Neural crest cell (in vitro differentiated cells): Measurements from ENCODE around the gene TBCD. TPM values are rescaled to one million over a fixed set of nuclear protein-coding genes. Genes with fewer than 3 reads are reported as not detected.
A peak's percentile ranks its signal among the peaks of the same experiment; 100 is the strongest.
"Not testable (repeated sequence)": the region's sequence is repeated elsewhere in the genome, so short reads cannot be mapped to it uniquely, and the experiment has no call there.

ENCODE experiments used
- DNase-seq: peaks from one replicate; pipeline ENCODE4 v3.0.0; 2021; ENCODE audit warnings: low read depth, mixed read lengths, low spot score
- H3K27ac Mint-ChIP-seq: one replicate; pipeline ENCODE4 v1.8.0; 2021; ENCODE audit warnings: mild to moderate bottlenecking, mixed read lengths; ENCODE audit not compliant: unreplicated experiment
- H3K27me3 Mint-ChIP-seq: 2 replicates; pipeline ENCODE4 v1.8.0; 2021; ENCODE audit warnings: low read depth, mild to moderate bottlenecking, mixed read lengths
- H3K36me3 Mint-ChIP-seq: 2 replicates; pipeline ENCODE4 v1.8.0; 2021; ENCODE audit warnings: low read depth, mild to moderate bottlenecking, mixed read lengths
- H3K4me1 Mint-ChIP-seq: 2 replicates; pipeline ENCODE4 v1.8.0; 2021; ENCODE audit warnings: mixed read lengths
- H3K4me3 Mint-ChIP-seq: one replicate; pipeline ENCODE4 v1.8.0; 2021; ENCODE audit warnings: mild to moderate bottlenecking, mixed read lengths
- H3K9me3 Mint-ChIP-seq: 2 replicates; pipeline ENCODE4 v1.8.0; 2021; ENCODE audit warnings: mixed read lengths
- total RNA-seq: library from RNA; stranded (reverse); gene quantifications from 2 replicates; pipeline ENCODE4 v1.2.1, GENCODE V29; 2021
- TF ChIP-seq, protein P1 (sequence below): fragments of 200-600 bp; sonication (generic); conservative IDR thresholded peaks from 2 replicates; pipeline ENCODE4 v1.5.0; 2021; ENCODE audit warnings: antibody characterized with exemption, mild to moderate bottlenecking

The TBCD gene
- total RNA-seq, 1 donor from 2014 or later, result 166 TPM

DNA sequence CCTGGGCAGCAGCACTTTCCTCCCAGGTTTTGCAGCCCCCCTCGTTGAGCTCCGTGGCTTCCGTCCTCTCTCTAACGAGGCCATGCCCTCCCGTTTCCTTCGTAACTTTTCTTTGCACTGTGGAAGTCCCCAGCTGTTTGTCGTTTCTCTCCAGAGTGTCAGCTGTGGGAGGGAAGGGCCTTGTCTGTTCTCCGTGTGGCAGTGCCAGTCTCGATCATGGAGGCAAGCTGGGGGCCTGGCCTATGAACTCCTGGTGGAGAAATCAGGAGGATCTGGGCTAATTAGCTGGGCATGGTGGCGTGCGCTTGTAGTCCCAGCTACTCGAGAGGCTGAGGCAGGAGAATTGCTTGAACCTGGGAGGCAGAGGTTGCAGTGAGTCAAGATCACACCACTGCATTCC is 28.3 kb downstream of the TBCD start:
- Mint-ChIP-seq H3K27me3 (no peaks in the 10 kb centered on the region), H3K4me3 (no peak overlapping the region), H3K9me3 (no peaks in the 10 kb centered on the region), H3K4me1 (peaks cover 12% of the 10 kb centered on the region), H3K36me3 (peaks cover 6% of the 10 kb centered on the region), H3K27ac (no peak overlapping the region)
- no peak for DNase-seq
- TF ChIP-seq, protein P1, sequence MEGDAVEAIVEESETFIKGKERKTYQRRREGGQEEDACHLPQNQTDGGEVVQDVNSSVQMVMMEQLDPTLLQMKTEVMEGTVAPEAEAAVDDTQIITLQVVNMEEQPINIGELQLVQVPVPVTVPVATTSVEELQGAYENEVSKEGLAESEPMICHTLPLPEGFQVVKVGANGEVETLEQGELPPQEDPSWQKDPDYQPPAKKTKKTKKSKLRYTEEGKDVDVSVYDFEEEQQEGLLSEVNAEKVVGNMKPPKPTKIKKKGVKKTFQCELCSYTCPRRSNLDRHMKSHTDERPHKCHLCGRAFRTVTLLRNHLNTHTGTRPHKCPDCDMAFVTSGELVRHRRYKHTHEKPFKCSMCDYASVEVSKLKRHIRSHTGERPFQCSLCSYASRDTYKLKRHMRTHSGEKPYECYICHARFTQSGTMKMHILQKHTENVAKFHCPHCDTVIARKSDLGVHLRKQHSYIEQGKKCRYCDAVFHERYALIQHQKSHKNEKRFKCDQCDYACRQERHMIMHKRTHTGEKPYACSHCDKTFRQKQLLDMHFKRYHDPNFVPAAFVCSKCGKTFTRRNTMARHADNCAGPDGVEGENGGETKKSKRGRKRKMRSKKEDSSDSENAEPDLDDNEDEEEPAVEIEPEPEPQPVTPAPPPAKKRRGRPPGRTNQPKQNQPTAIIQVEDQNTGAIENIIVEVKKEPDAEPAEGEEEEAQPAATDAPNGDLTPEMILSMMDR, result no peak

DNA sequence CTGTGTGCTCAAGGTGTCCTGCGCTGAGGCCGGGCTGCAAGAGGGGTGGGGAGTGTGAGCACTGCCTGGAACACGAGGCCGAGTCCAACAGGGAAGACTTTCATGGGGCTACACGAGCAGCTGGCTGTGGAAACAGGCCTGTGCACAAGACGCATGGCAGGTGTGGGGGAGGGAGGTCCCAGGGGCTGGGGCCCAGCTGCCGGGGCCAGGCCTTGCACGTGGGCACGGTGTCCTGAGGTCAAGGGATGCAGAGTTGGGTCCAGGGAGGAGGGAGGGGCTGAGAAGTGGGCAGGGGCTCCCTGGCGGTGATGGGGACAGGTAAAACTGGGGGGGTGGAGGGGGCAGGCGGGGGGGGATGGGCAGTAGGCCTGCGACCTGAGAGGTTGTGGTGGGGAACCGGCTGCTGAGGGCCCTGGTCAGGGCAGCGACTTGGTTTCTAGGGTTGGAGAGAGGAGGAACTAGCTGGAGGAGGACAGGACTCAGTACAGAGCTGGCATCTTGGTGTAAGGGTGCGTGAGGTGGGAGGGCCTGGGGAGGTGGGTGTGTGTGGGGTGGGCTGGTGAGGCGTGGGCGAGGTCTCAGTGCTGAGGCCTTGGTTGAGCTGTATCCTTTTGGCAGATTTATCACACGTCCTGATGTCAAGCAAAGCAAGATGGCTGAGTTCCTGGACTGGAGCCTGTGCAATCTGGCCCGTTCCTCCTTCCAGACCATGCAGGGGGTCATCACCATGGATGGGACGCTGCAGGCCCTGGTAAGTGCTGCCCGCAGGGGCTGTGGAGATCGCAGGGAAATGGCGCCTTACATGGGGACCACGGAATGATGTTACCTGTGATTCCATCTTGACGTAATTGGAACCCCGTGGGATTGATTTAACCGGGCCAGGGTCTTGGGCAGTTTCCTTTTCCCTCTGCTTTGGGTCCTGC is 29.4 kb downstream of the TBCD start:
- Mint-ChIP-seq H3K9me3 (no peaks in the 10 kb centered on the region), H3K4me3 (no peak overlapping the region), H3K36me3 (peaks cover 6% of the 10 kb centered on the region), H3K27me3 (no peaks in the 10 kb centered on the region), H3K4me1 (peaks cover 12% of the 10 kb centered on the region), H3K27ac (no peak overlapping the region)
- TF ChIP-seq, protein P1, result no peak
- DNase-seq, result no peak

DNA sequence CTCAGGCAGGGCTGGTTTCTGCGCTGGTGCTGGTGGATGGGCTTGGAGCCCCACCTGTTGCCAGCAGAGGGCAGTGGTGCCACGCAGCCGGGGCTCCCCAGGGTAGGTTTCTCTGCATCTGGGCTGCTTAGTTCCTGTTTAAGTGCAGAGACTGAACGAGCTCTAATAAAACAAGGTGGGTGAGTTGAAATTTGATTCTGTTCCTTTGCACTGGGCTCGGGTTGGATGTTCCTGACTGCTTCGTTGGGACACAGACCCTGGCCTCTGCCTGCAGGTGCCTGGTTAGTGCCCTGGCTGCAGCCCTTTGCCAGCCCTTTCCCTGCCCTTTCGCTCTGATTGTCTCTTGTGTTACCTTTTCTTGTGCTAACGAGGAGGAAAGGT is 30.0 kb downstream of the TBCD start:
- H3K36me3 Mint-ChIP-seq, result peaks cover 6% of the 10 kb centered on the region
- peaks cover 12% of the 10 kb centered on the region for H3K4me1 Mint-ChIP-seq
- no peaks in the 10 kb centered on the region for H3K9me3 Mint-ChIP-seq
- H3K27ac Mint-ChIP-seq, result no peak overlapping the region
- TF ChIP-seq, protein P1, result peak; percentile 97
- peak; percentile 81 for DNase-seq
- no peaks in the 10 kb centered on the region for H3K27me3 Mint-ChIP-seq
- H3K4me3 Mint-ChIP-seq, result peak overlapping the region; percentile 28

DNA sequence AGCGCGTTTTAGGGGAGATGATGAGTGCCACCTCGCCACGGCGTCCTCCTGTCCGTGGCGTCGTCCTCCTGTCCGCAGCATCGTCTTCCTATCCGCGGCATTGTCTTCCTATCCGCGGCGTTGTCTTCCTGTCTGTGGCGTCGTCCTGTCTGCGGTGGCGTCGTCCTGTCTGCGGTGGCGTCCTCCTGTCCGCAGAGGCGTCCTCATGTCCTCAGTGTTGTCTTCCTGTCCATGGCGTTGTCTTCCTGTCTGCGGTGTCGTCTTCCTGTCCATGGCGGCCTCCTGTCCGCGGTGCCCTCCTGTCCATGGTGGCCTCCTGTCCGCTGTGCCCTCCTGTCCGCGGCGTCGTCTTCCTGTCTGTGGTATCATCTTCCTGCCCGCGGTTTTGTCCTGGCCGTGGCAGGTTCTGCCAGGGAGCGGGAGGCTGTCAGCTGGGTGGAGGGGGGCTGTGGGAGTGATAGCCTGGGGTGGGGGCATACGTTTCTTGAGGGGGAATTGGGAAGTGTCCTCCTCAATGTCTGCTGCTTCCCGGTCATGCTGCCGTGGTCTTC is 30.9 kb downstream of the TBCD start:
- H3K9me3 Mint-ChIP-seq, result no peaks in the 10 kb centered on the region
- no peak overlapping the region for H3K4me3 Mint-ChIP-seq
- H3K27me3 Mint-ChIP-seq, result no peaks in the 10 kb centered on the region
- H3K27ac Mint-ChIP-seq, result peak overlapping the region; percentile 57
- TF ChIP-seq, protein P1, result no peak
- H3K4me1 Mint-ChIP-seq, result peaks cover 12% of the 10 kb centered on the region
- H3K36me3 Mint-ChIP-seq, result no peaks in the 10 kb centered on the region
- DNase-seq, result no peak

DNA sequence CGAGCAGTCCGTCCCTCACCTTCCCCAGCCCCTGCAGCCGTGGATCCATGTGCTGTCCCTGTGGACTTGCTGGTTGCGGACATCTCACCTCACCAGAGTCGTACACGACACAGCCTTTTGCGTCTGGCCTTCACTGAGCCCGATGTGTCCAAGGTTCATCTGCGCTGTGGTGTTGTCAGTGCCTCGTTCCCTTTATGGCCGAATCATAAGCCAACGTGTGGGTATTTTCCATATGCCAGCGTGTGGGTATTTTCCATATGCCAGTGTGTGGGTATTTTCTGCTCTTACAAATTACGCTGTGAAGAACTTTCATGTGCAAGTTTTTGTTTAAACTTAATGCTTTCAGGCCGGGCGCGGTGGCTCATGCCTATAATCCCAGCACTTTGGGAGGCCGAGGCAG is 31.6 kb downstream of the TBCD start:
- no peak for DNase-seq
- Mint-ChIP-seq H3K36me3 (no peaks in the 10 kb centered on the region), H3K4me1 (peaks cover 12% of the 10 kb centered on the region), H3K27ac (no peak overlapping the region), H3K4me3 (no peak overlapping the region), H3K9me3 (no peaks in the 10 kb centered on the region), H3K27me3 (no peaks in the 10 kb centered on the region)
- TF ChIP-seq, protein P1, result no peak

DNA sequence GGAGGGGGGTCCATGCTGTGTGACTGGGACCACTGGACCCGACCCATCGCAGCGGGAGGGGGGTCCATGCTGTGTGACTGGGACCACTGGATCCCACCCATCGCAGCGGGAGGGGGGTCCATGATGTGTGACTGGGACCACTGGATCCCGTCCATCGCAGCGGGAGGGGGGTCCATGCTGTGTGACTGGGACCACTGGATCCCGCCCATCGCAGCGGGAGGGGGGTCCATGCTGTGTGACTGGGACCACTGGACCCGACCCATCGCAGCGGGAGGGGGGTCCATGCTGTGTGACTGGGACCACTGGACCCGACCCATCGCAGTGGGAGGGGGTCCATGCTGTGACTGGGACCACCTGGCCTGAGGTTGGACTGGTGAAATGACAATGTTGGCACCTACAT is 33.7 kb downstream of the TBCD start:
- not testable (repeated sequence) for H3K36me3 Mint-ChIP-seq, H3K9me3 Mint-ChIP-seq, H3K27me3 Mint-ChIP-seq, H3K4me3 Mint-ChIP-seq, H3K27ac Mint-ChIP-seq, DNase-seq
- H3K4me1 Mint-ChIP-seq, result peaks cover 12% of the 10 kb centered on the region
